Suppressor macrophage treated with lipopolysaccharide for 4 hours (primary cell): Measurements from ENCODE around the gene PEAK1.
"Not testable (repeated sequence)": the region's sequence is repeated elsewhere in the genome, so short reads cannot be mapped to it uniquely, and the experiment has no call there.

Source experiments
- DNase-seq: peaks from one replicate; pipeline ENCODE4 v3.0.0-alpha.2; 2020

The PEAK1 gene

DNA sequence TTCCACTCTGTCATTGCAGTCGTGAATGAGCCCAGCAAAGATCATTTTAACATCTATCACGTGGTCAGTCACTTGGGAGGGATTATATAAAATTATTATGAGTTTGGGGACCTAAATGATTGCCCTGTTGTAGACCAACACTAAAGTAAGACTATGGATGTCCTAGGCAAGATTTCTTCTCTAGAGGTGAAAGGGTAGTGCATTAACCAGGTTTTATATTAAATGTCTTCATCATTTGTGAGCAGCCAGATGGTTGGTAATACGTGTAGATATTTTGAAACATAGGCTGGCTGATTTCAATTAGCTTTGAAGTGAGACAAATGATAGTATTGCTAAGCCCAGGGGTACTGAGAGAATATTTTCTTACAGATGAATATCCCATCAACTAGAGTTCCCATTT lies 198.7 kb downstream of the PEAK1 start:
- no peak for DNase-seq

DNA sequence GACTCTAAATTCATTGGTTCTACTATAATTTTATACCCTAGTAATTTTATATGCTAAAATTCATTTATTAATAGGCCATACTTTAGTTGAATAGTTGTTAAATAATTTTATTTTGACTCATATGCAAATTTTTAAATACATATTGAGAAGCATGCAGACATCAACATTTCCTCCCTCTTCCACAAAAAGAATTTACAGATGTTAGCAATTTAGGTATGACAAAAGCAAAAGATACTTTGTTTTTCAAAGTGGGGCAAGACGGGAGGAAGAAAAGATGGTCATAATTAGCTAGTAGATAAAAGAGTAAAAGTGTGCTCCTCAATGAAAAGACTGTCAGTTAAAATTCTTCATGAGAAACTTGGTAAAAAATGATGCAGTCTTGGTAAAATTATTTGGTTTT lies 200.1 kb downstream of the PEAK1 start:
- DNase-seq = no peak

DNA sequence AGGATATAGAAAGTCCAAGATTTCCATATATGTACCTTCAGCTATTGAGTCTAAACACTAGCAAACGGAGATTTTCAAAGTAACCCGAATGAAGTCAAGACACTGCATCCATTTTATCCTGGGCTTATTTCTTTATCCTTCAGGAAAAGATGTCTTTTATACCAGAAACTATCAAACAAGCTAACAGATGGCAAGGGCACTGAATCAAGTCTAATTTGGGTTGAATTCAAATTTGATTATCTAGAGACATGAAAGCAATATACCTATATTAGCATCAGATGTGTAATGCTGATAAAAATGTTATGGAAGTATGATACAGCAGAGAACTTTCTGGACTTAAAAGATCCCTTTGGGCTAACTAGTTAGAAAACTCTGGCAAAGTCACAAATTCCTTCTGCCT lies 210.7 kb downstream of the PEAK1 start:
- DNase-seq = no peak

DNA sequence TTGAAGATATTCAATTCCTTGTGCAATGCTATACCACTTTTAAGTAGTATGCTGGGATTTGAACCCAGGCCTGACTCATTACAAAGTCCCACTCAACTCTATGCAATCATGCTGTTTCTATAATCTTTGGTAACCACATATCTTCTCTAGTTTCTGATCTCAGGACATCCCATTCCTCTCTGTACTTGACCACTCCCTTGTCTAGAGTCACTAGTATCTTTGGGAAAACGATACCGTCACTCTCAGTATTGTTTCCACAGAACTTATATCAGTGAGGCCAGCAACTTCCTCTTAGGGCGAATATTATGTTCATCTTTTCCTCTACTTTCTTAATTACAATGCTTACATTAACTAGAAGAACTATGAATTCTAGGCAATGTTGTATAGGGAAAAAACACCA lies 211.7 kb downstream of the PEAK1 start:
- DNase-seq = peak; percentile 21

DNA sequence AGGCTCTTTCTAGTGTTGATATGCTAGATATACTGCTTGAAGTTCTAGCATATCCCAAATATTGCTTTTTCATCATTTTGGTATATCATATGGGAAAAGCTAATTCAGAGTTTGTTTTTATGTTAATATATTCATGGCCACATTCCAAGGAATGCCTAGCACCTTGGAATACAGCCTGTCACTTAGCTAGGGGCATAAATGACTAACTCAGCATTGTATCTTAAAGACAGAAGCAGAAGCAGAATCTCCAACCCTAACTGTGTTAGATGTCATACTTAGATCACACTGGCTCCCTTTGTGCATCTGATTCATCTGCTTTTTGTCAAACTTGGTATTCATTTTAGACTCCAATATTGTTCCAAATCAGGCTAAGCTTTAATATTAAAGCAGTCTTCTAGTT lies 218.2 kb downstream of the PEAK1 start:
- no peak for DNase-seq

DNA sequence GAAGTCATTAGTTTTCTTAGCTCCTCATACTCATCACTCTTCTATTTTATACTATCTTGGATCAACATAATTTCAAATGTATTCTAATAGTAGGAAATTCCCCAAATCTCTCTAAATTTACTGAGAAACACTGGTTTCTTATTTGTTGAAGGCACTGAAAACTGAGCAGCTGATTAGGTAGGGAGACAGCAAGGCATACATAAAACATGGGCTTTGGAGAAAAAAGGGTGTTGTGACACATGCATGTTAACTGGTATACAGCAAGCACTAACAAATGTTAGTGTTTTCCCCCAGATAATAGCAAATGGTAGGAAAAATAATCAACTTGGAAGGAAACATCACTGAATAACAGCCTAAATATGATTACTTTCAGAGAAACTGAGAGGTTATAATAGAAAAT lies 223.5 kb downstream of the PEAK1 start:
- DNase-seq = no peak

DNA sequence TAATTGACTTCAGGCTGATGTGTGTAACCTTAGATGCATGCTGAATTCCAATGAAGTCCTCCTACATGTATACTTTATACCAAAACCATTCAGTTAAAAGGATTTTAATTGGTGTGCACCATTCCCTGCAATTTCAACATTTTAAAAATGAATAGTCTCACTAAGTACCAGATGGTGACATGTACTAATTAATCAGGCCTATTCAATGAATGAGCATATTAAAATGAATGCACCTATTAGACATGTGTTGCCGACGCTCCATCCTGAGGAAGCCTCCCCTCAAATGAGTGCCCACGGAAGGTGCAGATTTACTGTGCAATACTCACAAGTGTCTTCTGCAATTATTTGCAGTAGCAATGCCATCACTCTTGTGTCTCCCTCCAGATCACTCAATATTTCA lies 224.3 kb downstream of the PEAK1 start:
- no peak for DNase-seq

DNA sequence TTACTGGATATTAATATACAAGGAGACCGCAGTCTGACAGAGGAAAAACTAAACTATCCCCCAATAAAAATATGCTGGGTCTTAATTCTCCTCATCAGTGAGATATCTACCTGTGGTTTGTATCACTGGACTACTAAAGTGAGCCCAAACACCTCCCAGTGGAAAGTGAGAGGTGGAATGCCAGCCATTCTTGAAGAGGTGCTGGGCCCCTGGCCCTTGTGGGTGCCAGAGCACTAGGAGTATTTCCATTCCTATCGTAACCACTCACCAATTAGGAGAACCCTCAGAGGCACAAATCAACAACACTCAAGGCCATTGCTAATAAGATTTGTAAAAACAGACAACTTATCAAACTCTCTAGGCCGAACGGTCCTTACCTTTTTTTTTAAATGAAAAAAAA lies 227.5 kb downstream of the PEAK1 start:
- DNase-seq = no peak

DNA sequence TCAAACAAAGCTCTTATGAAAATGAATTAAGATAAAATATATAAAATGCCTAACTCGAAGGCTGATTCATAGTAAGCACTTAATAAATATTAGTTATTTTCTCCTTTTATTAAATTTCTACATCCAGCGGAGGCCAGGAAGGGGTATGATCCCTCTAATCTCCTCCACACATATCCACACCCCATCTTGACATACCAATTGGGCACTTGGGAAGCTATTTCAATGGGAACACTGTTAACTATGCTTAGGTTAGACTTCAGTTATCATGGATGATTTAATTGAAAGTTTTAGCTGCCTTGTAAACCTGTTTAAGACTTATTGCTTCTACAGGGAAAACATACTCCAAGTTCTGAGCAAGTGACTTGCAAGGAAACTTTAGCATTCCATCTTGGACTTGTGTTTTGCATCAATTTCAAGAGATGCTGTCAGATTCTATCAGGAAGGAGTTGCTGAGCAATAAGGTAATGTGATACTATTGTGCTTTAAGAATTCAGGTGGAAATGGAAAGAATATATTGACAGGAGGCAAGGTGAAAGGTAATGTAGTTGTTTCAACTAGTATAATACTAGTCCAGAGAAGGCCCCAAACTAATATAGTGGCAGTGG lies 228.6 kb downstream of the PEAK1 start:
- no peak for DNase-seq

DNA sequence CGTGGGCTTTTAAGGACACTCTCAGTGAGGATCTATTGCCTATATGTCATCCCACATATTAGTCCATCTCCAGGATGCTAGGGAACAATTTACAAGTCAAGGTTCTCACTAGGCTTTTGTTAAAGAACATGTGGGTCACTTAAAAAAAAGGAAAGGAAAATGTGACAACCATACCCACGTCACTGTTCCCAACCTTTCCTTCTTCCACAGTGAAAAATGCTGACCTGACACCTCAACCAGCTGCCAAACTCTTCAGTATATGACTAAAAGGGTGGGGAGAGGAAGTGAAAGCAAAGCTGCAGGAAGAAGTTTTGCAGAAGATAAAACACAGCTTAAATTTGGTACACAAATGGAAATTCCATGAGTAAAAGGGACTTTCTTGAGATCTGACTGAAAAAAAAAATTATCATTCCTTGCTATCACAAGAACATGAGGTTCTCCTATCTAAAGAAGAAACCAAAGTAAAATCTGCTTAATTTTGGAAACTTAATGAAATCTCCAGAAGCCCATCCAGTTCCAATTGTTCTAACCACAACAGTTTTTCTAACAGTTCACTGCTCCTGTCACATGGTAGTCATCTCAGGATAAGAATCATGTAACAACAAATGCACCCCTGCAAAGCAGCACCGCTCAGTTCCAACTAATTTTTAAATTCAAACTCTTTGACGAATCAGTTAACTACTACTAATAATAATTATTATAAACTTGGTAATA lies 232.0 kb downstream of the PEAK1 start:
- DNase-seq = peak; percentile 96

DNA sequence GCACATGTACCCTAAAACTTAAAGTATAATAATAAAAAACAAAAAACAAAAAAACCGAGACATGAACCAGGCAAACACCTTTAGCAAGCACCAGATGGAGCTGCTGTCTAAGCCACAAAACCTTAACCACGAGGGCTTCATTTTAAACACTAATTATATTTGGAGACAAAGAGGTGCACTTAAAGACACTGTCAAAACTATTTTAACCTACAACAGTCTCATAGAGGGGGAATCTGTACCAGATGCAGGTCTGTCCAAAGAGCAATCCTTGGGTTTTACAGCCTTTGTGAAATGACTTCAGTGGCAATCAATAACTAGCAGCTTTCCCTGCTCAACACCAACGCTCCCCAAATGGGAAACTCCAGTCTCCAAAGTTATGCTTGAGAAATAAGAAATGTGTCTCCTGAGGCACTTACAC lies 233.3 kb downstream of the PEAK1 start:
- DNase-seq = no peak

DNA sequence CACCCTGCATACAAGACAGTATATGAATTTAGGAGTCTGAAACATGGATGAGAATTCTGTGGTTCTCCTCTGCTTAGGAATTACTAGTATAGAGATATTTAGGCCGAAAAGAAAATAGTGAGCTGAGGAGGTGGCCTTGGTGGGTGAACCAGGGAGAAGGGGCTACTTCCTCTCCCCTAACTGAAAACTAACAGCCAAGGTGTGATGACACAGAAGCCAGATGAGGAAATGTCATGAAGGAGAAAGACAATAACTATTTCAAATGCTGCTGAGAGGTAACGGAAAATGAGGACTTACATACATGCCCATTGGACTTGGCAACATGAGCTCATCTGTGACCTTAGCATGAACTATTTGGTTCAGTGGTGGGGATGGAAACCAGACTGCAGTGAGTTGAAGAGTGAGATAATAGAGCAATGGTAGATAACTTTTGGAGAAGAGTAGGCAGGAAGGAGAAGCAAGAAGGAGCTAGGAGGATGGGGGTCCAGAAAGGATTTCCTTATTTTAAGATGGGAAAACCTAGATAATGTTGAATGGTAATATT lies 234.6 kb downstream of the PEAK1 start:
- DNase-seq = no peak

DNA sequence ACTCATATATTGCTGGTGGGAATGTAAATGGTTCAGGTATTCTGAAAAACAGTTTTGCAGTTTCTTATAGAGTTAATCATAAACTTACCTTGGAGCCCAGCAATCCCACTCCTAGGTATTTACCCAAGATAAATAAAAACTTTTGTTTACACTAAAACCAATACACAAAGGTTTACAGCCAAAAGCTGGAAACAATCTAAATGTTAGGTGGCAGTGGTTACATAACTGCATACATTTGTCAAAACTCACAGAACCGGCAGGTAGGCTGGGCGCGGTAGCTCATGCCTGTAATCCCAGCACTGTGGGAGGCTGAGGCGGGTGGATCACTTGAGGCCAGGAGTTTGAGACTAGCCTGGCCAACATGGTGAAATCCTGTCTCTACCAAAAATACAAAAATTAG lies 235.6 kb downstream of the PEAK1 start:
- not testable (repeated sequence) for DNase-seq

DNA sequence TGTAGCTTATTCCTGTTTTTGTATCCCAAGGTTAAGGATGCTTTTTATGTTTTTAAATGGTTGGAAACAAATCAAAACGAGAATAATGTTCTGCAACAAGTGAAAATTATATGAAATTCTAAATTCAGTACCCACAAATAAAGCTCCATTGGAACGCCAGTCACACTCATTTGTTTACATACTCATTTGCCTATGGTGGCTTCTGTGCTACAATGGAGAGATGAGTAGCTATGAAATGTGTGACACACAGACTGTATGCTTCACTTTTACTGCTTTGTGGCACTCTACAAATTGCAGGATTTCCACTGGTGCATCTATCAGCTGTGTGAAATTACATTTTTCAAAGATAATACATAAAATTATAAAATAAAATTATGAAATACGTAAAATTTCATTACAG lies 236.8 kb downstream of the PEAK1 start:
- DNase-seq = no peak

DNA sequence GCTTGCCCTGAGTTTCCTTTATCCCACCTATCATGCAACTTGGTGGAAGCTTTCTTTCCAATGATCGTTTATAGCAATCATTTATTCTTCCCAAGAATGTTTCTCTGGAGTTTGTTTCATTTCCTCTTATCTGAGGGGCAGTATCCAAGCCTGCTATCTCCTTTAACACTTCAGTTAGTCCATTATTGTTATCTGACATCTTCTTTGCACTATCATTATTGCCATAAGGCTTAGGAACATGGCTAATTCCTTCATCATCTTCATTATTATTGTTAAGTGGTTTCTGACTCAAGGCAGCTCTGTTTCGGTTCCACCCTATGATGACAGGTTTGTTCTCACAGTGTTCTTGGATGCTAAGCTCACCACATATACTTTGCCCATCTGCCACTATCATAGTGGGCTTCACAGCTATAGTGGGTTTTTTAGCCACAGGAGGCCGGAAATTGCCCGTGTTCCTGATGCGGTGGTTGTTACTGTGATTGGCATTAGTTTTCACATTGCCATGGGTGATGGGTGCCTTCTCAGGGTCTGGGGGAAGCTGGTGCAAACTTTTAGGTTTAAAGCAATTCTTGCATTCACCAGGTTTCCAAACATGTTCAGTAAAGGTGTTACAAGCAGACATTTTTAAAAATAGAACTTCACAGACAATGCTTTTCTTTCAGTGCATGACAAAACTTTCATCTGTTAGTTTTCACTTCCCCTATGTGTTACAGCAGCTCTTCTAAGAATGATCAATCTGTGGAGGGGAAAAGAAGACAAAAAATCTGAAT lies 238.4 kb downstream of the PEAK1 start:
- DNase-seq = peak; percentile 56

DNA sequence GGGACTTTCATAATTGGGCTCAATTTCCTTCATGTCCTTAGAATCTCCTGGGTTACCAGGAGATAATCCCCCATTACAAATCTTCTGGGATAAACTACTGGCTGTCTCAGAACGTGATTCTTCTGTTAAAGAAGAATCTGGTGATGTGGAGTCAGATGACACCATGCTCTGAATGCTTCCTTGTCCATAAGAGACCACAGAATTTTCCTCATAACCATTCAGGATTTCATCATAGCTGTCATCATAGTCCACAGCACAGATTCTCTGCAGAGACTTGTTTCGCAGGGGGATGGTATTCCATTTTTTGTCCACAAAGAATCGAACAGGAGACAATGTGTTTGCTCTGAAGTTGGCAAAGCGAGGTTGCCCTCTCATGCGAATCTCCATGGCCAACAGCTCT lies 239.1 kb downstream of the PEAK1 start:
- peak; percentile 89 for DNase-seq

DNA sequence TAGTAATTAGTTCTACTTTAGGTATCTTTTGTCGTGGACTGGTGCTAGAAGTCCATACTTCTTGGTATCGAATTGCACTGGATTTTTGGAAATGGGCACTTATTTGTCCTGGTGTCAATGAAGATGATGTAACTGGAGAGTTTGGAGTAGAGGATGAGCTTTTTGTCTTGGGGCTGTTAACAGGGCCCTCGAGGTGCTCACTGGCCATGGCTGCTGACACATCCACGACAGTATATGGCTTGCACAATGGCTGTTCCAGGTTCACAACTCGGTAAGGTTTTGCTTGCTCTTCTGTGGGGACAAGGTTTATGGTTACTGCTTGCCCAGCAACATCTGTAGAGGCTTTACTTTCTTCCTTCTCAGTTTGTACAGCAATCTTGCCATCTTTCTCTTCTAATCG lies 239.6 kb downstream of the PEAK1 start:
- no peak for DNase-seq

DNA sequence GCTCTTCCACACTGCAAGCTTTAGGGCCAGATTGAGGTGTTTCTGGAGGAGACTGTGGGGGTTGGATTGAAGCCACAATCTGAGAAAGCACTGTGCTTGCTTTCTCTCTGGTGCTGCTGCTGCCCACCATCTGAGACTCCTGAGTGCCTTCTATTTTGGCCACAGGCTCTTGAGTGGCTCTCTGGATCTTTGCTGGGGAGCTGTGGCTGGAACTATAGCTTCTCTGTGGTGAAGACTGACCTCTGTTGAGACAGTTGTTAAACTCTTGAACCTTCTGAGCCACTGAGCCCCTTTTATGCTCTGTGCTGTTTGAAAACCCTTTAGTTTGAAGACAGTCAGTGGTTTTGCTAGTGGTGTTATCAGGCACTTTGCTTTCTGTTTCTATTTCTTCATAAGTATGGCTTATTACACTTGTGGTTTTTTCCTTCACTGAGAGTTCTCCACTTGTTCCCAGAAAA lies 240.3 kb downstream of the PEAK1 start:
- peak; percentile 70 for DNase-seq

DNA sequence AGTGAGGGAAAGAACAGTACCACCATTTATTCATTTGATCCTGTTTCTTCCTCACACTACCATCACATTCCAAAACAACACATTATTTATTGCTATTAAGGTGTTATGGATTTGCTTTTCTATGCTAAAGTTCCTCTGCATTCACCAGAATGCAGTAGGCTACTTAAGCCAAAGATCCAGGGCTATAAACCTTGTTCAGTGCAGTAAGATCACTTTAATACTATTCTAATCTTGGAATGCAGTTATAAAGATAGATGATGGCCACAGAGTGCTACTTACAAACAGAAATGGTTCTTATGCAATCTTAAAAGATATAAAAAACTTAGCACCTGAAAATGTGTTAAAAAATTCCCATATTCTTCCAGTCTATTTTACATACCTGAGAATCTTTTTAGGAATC lies 241.5 kb downstream of the PEAK1 start:
- no peak for DNase-seq

DNA sequence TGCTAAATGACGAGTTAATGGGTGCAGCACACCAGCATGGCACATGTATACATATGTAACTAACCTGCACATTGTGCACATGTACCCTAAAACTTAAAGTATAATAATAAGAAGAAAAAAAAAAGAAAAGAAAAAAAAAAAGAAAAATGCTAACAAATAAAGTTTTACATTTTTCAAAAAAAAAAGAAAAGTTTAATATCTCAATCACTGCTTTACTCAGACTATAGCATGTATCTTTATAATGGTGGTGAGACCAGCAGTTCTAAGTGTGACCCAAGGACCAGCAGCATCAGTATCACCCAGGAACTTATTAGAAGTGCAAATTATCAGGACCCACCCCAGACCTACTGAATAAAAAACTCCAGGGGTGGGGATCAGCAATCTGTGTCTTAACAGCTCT lies 243.8 kb downstream of the PEAK1 start:
- not testable (repeated sequence) for DNase-seq

DNA sequence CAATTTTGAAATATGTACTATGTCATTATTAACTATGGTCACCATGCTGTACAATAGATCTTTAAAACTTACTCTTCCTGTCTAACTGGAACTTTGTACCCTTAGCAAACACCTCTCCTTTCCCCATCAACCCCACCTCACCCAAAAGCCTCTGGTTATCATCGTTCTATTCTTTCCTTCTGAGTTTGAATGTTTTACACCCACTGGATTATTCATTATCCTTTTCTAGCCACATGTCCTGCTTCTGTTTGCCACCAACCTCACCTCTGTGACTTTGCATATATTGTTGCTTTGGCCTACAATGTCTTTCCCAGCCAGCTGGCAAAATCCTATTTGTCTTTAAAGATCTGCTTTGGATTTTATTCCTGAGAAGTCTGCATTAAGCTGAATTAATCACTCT lies 246.4 kb downstream of the PEAK1 start:
- no peak for DNase-seq

DNA sequence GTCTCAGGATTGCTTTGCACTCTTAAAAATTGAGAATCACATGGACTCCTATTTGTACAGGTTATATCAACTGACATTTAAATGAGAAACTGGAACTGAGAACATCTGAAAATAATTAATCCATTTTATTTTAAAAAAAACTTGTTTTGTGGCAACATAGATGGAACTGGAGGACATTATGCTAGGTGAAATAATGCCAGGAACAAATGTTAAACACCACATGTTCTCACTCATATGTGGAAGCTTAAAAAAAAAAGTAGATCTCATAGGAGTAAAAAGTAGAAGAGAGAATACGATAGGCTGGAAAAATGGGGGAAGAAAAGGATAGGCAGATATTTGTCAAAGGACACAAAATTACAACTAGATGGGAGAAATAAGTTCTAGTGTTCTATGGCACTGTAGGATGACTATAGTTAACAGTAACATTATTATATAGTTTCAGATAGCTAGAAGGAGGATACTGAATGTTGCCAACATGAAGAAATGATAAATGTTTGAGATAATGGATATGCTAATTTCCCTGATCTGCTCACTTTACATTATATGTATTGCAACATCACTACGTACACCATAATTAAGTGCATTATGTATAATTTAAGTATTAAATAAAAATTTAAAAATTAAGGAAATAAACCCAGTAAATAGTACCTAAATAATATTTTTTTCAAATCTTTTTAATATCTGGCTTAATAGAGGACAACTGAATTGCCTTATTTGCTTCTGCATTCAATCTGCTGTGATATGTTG lies 248.5 kb downstream of the PEAK1 start:
- DNase-seq = no peak

DNA sequence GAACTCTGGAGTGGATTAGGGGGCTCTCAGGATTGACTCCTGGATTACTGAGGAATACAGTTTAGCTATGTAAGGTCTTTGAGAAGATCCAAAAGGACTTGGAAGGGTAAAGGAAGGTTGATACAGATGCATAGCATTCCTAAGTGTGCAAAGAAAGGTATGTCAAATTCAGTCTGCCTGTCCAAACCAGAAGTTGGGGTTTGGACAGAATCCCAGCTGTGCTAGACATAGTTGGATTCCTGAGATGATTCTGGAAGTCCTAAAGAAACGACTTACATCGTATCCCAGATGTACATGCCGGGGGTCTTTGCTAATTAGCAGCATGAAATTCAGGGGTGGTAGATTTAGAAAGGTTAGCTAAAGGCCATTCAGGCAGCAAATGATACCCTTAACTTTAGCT lies 251.3 kb downstream of the PEAK1 start:
- DNase-seq = no peak
